ENCODE results near the gene FAM117B. TPM values are rescaled to one million over a fixed set of nuclear protein-coding genes. Genes with fewer than 3 reads are reported as not detected.

FAM117B gene
- total RNA-seq, 1 donor from 2014 or later: 4.9 TPM

GRCh38 chr2:202599911-202600310 lies 34.9 kb upstream of the FAM117B start:
- Mint-ChIP-seq H3K27ac (ENCODE audit: unreplicated experiment) (no peak overlapping the region), H3K4me1 (ENCODE audit: low read depth) (no peaks in the 10 kb centered on the region), H3K27me3 (ENCODE audit: low read depth) (no peaks in the 10 kb centered on the region), H3K36me3 (ENCODE audit: low read depth) (no peaks in the 10 kb centered on the region), H3K9me3 (ENCODE audit: low read depth) (no peaks in the 10 kb centered on the region), H3K4me3 (ENCODE audit: unreplicated experiment) (no peak overlapping the region)
- TF ChIP-seq, protein P1, sequence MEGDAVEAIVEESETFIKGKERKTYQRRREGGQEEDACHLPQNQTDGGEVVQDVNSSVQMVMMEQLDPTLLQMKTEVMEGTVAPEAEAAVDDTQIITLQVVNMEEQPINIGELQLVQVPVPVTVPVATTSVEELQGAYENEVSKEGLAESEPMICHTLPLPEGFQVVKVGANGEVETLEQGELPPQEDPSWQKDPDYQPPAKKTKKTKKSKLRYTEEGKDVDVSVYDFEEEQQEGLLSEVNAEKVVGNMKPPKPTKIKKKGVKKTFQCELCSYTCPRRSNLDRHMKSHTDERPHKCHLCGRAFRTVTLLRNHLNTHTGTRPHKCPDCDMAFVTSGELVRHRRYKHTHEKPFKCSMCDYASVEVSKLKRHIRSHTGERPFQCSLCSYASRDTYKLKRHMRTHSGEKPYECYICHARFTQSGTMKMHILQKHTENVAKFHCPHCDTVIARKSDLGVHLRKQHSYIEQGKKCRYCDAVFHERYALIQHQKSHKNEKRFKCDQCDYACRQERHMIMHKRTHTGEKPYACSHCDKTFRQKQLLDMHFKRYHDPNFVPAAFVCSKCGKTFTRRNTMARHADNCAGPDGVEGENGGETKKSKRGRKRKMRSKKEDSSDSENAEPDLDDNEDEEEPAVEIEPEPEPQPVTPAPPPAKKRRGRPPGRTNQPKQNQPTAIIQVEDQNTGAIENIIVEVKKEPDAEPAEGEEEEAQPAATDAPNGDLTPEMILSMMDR (IDR thresholded peaks at IDR 0.05): no peak
- DNase-seq (ENCODE audit: low spot score): no peak

DNA sequence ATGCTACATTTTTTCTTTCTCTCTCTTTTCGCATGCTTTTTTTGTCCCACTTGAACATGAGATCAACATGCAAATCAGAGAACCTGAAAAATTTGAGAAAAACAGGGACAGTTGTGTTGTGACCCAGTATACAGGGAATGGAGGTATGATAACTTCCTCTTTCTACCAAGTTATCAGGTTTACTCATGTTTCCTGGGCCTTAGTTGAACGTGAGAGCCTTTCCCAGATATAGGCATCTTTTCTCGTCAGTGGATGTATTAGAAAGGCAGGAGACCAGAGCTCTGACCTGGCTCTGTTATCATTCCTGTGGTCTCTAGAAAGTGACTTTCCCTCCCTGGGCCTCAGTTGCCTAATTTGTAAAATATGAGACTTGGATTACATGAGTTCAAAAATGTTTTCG lies 30.1 kb upstream of the FAM117B start:
- TF ChIP-seq, protein P1 (IDR thresholded peaks at IDR 0.05): no peak
- no peak for DNase-seq (ENCODE audit: low spot score)
- Mint-ChIP-seq H3K27me3 (ENCODE audit: low read depth) (no peaks in the 10 kb centered on the region), H3K9me3 (ENCODE audit: low read depth) (no peaks in the 10 kb centered on the region), H3K4me1 (ENCODE audit: low read depth) (peaks cover 3% of the 10 kb centered on the region), H3K27ac (ENCODE audit: unreplicated experiment) (no peak overlapping the region), H3K4me3 (ENCODE audit: unreplicated experiment) (no peak overlapping the region), H3K36me3 (ENCODE audit: low read depth) (no peaks in the 10 kb centered on the region)

- H3K27ac Mint-ChIP-seq (ENCODE audit: unreplicated experiment): no peak overlapping the region
- DNase-seq (ENCODE audit: low spot score): no peak
- H3K9me3 Mint-ChIP-seq (ENCODE audit: low read depth): no peaks in the 10 kb centered on the region
- H3K4me3 Mint-ChIP-seq (ENCODE audit: unreplicated experiment): no peak overlapping the region
- peaks cover 8% of the 10 kb centered on the region for H3K4me1 Mint-ChIP-seq (ENCODE audit: low read depth)
- TF ChIP-seq, protein P1 (IDR thresholded peaks at IDR 0.05): no peak
- no peaks in the 10 kb centered on the region for H3K36me3 Mint-ChIP-seq (ENCODE audit: low read depth)
- H3K27me3 Mint-ChIP-seq (ENCODE audit: low read depth): no peaks in the 10 kb centered on the region
Observed at GRCh38 chr2:202605174-202605573, 29.6 kb upstream of the FAM117B start.

DNA sequence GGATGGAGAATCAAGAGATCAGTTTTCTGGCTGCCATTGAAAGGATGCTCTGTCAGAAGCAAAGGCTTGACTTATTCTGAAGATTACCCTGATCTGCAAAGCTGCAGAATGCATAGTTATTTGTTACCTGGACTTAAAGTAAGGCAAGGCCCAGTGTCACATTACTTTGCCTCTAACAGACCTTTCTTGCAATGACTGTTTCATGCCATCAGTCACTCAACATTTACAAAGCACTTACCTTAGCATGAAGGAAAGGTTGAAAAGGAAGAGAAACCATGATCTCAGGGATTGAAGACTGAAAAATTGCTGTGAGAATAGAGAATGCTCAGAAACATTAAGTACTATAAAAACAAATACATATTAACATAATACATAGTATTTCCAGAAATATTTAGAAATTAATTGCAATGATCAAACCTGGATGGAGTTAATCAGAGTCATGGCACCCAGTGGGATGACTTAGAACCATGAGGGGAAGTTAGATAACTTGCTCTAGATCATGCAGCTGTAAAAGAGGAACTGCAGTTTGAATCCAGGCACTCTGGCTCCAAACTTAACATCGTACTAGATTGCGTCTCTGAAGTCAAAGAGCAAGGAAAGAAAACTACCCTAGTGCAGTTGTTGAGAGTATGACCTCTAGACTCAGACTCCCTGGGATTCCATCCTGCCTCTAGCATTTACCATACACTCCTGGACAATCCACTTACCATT lies 26.5 kb upstream of the FAM117B start:
- Mint-ChIP-seq H3K4me1 (ENCODE audit: low read depth) (peaks cover 11% of the 10 kb centered on the region), H3K27ac (ENCODE audit: unreplicated experiment) (no peak overlapping the region), H3K27me3 (ENCODE audit: low read depth) (no peaks in the 10 kb centered on the region), H3K36me3 (ENCODE audit: low read depth) (no peaks in the 10 kb centered on the region), H3K9me3 (ENCODE audit: low read depth) (no peaks in the 10 kb centered on the region), H3K4me3 (ENCODE audit: unreplicated experiment) (no peak overlapping the region)
- TF ChIP-seq, protein P1 (IDR thresholded peaks at IDR 0.05): no peak
- DNase-seq (ENCODE audit: low spot score): no peak

GRCh38 chr2:202609381-202610145 lies 25.2 kb upstream of the FAM117B start:
- Mint-ChIP-seq H3K36me3 (ENCODE audit: low read depth) (no peaks in the 10 kb centered on the region), H3K27me3 (ENCODE audit: low read depth) (no peaks in the 10 kb centered on the region), H3K9me3 (ENCODE audit: low read depth) (no peaks in the 10 kb centered on the region), H3K27ac (ENCODE audit: unreplicated experiment) (no peak overlapping the region), H3K4me3 (ENCODE audit: unreplicated experiment) (no peak overlapping the region), H3K4me1 (ENCODE audit: low read depth) (peaks cover 11% of the 10 kb centered on the region)
- TF ChIP-seq, protein P1 (IDR thresholded peaks at IDR 0.05): no peak
- DNase-seq (ENCODE audit: low spot score): no peak
